Epidermal melanocyte (primary cell): Measurements from ENCODE around the gene PSMA6.
"Not testable (repeated sequence)": the region's sequence is repeated elsewhere in the genome, so short reads cannot be mapped to it uniquely, and the experiment has no call there.

Experiments
- DNase-seq: peaks from one replicate; pipeline ENCODE4 v3.0.0; 2011; ENCODE audit warnings: low spot score; ENCODE audit not compliant: insufficient read length

The PSMA6 gene

DNA sequence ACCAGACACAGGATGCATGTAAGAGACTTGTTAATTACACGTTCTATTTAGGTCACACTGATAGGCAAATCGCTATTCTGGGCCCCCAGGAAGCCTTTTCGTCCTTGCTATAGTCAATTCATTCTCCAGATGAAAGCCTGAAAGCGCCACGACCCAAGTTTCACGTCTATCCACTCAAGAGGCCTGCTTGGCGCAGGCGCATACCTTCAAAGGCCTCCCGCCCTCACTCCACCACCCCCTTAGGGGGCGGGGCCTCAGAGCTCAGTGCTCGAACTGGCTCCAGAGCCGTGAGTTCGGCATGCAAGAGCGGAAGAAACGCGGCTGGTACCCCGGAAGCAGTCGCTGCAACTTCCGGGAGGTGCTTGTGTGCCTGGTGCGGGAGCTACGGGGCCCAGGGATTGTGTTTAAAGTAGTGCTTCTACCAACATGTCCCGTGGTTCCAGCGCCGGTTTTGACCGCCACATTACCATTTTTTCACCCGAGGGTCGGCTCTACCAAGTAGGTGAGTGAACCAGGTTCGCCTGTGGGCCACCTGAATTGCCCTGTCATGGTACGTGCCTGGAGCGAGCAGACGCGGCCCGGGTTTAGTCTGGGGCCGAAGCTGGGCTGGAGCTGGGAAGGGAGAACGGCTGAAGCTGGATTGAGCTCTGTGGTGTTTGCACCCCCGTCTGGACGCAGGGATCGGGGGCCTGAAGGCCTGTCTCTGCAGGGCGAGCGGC is at the start of gene PSMA6:
PSMA6 (plus strand) TSS at position 332 of the 719 bp plus-strand sequence; CDS start at position 427, 95 bp downstream.
- DNase-seq = peak; percentile 87

DNA sequence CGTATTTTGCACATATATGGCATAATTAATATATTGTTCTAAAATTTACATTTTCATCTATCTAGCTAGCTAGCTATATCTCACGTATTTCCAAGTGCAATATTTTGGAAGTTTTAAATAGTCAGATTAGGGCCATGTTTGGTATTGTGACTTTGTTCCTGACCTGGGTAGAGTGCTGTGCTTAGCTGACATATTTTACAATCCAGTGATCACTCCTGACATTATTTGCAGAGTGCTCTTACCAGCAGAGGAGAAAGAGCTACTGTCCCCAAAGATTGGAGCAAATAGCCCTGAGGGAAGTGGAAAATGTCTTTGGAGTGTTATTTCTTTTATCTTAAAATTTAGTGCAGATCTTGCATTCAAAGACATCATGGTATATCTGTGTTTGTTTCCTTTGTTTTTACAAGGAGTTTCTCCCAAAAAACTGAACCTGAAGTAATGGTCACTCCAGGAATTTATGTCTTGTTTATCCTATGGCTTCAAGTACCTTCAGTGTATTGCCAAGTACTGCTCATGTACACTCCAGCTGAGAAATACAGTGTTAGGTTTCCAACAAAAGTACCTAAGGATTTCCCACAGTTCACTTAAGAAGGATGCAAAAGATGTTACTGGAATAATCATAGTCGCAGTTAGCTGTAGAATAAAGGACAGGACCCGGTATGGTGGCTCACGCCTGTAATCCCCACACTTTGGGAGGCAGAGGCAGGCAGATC is 49.4 kb upstream of the PSMA6 start:
- DNase-seq = no peak

DNA sequence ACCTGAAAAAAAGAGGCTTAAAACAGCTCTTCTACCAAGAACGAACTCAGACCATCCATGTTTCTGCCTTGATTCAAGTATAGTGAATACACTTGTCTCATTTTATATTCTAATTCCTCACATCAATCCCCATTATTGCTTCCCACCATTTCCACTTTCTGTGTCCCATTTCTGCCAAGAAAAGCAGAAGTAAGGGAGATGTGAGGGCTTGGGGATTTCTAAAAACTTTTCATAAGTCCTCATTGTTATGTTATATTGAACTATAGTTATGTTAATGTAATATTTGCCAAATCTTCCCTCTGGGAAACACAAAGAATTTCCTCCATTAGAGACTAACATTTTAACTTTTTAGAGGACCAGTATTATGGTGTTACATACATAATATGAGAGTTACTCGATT is 48.2 kb upstream of the PSMA6 start:
- no peak for DNase-seq

DNA sequence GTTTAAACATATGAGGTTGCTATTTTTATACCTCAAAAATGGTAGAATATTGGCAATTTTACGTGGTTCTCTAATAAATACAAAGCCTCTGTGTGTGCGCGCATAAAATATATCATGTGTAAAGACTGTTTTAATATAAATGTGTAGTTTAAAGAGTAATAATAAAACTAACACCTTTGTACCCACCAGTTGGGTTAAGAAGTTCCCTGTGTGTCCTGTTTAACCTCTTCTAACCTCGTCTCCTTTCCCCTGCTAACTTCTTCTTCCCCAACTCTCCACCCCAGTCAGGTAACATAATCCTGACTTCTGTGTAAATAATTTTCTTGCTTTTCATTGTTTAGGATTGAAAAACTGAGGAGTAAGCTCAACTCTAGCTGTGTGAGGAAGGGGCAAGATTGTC is 47.6 kb upstream of the PSMA6 start:
- no peak for DNase-seq

DNA sequence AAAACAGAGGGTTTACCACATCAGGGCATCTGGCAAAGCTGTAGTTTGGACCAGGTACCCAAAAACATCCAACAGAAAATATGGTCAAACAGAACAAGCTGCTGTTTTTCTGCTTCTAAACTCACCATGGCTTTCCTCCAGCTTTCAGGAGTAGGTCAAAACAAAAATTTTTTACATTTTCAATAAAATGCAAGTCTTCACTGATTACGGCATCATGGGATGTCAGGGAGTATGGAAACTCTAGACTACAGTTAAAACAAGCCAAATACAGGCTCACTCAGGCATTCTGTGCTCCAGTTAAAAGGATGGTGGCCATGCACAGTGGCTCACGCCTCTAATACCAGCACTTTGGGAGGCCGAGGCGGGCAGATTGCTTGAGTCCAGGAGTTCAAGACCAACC is 47.1 kb upstream of the PSMA6 start:
- no peak for DNase-seq

DNA sequence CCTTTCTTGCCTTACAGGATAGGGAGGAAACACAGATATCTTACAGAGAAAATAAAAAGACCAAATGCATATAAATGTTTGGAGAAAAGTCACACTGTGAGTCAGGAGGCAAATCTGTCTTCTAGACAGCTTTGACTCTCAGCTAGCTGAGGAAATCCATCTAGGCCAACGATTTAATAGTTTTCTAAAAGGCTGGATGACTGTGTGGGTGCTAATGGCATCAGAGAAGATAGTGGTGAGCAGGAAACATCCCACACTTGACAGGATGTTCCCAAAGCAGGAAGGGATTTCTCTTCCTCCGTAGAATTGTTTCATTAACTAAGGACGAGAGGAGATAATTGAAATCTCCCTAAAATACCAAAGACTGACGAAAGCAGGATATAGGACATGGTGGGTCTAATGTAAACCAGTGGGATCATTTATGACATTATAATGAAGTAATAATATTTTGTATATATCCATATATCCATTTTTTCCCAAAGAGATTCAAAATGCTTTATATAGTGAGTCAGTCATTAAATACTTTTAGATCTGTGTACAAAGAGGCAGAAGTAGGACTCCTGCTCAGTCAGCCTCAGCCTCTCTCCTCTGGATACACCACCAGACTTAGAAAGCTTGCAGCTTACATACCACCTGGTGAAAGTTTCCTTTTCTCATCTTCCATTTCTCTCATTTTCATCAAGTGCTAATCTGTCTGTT is 44.3 kb upstream of the PSMA6 start:
- DNase-seq = no peak

DNA sequence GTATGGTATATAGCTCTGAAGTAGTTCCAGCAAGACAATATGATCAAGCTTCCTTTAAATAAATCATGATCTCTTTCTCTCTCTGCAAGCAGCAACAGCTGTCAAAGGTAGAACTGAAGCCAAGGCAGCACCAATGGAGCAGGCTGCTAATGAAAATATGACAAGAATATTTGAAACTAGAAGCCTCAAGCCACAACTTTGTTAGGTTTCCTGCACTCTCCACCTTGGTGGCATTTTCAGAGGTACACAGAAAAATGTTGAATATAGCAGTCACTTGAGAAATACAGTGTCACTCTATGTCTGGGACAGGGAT is 43.8 kb upstream of the PSMA6 start:
- no peak for DNase-seq

DNA sequence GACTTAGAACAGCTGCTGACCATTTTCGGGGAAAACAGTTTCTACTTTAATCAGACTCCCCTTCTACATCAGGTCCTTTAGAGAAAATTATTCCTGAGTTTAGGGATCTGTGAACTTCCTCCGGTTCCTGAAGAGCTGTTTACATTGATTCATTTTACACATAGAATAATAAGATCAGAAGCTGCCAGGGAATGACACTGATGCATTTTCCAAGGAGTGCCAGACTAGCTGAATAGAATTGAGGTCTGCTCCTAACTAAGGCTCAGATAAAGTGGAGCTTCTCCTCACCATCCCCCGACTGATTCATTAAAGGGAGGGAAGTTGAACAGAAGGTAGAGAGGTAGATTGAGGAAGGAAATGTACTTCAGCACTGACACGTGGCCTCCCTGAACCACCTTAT is 41.9 kb upstream of the PSMA6 start:
- DNase-seq = no peak

DNA sequence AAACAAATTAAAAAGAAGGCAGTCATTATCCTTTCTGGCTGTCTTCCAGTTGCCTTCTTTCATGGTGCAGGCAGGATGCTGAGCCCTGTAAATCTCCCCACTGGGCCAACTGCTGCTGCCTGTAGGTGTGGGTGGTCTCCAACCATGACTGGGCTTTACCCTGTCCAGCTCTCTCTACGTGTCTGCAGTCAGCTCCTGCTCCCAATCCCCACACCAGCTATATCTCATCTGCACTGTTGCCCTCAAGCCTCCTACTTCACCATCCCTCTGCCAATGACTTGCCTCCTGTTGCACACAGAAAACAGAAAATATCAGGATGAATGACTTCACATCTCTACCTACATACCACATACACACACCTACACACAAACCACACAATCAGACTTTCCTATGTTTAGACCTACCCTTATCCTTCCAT is 39.7 kb upstream of the PSMA6 start:
- no peak for DNase-seq

DNA sequence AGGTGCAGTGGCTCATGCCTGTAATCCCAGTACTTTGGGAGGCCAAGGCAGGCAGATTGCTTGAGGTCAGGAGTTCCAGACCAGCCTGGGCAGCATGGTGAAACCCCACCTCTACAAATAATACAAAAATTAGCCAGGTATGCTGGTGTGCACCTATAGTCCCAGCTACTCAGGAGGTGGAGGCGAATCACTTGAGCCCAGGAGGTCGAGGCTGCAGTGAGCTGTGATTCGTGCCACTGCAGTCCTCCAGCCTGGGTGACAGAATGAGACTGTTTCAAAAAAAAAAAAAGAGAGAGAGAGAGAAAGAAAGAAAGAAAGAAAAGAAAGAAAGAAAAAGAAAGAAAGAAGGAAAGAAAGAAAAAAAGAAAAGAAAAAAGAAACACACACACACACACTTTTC is 39.1 kb upstream of the PSMA6 start:
- DNase-seq = not testable (repeated sequence)

DNA sequence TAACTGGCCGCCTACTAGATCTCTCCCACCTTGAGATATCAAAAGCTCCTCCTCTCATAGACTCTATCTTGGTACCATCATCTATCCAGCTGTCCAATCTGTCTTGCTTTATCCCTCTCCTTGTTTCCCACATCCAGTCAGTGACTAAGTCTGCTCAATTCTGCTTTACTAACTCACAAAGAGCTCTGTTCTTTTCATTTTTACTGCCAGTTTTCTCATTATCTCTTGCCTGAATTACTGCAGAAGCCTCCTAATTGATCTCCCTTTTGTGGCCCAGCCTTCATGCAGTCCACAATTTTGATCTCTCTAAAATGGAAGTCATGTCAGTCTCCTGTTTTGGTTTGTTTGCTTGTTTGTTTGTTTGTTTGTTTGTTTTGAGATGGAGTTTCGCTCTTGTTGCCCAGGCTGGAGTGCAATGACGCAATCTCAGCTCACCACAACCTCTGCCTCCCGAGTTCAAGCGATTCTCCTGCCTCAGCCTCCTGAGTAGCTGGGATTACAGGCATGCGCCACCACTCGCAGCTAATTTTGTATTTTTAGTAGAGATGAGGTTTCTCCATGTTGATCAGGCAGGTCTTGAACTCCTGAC is 38.1 kb upstream of the PSMA6 start:
- not testable (repeated sequence) for DNase-seq

DNA sequence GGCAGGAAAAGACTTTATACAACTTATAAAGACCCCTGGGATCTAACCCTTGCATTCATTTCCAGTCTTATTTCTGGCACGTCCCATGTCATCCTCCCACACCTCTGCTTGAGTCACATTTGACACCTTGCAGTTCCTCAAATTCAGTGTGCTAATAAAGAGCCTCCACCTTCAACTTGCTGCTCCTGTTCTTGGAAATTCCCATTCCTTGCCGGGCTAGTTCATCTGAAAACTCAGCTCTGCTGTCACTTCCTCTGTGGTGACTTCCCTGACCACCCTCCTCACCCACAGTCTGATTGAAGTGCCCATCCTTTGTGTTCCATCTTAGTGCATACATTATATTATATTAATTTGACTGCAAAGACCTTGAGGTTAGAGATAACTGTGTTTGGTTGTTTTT is 37.4 kb upstream of the PSMA6 start:
- no peak for DNase-seq

DNA sequence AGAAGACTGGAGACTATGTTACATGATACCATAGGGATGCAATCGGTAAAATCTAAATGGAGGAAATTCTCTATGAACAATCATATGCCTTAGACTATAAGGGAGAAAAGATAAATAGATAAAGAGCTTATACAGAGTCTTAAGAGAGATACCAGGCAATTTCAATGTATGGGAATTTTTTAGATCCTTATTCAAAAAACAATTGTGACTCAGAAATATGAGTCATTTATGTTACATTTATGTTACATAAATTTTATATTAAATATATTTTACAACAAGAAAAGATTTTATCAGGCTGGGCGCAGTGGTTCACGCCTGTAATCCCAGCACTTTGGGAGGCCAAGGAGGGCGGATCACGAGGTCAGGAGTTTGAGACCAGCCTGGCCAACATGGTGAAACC is 36.5 kb upstream of the PSMA6 start:
- DNase-seq = no peak

DNA sequence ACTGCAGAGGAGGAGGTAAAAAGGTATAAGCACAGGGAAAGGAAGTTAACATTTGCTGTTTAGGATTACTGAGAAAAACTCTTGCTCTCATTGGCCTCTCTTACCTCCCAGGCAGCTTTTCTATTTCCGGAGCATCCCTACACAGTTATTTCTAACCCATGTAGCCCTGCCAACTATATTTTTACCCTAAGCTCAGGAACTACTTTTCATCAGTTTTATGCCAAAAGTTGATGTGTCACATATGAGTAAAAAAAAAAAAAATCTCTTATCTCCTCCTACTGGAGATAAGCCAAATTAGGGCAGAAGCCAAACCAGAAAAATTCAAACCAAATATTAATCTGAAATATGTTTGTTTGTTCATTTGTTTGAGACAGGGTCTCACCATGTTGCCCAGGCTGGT is 34.4 kb upstream of the PSMA6 start:
- DNase-seq = no peak

DNA sequence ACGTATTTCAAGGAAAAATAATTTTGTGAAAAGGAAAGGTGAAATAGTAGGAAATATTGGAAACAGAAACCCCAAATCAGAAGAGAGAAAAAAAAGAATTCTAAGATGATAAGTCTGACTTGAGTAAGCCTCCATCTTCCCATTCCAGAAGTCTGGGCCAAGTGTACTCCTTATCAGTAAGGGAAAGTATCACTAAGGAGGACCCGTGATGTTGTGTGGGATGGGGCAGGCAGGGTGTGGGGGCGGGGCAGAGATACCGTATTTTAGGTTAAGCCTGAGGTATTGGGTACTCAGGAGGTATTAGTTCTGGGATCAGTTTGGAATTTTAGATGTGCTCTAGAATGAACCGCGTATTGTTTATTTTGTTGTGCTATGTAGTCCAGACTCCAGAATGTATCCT is 33.8 kb upstream of the PSMA6 start:
- DNase-seq = no peak

DNA sequence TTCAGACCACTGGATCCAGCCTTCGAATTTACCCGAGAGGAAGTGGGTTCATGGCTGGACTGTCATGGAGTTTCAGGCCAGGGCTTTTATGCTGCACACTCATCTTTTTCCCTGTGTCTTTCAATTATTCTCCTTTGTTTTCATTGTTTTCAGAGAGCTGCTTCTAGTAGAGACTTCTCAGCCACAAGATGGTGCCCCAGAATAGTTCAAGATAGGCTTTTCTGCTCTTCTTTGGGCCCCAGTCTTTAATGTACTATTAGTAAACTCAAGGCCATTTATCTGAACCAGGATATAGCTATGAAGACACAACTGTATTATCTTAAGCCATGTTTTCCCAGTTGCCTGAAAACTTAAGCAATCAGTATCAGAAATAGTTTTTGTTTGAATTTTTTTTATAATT is 30.4 kb upstream of the PSMA6 start:
- DNase-seq = no peak

DNA sequence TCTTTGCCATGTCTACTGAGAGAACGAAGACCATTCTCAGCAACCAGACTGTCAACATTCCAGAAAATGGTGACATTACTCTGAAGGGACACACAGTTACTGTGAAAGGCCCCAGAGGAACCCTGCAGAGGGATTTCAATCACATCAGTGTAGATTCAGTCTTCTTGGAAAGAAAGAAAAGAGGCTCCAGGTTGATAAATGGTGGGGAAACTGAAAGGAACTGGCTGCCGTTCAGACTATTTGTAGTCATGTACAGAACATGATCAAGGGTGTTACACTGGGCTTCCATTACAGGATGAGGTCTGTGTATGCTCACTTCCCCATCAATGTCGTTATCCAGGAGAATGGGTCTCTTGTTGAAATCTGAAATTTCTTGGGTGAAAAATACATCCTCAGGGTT is 29.7 kb upstream of the PSMA6 start:
- DNase-seq = no peak

DNA sequence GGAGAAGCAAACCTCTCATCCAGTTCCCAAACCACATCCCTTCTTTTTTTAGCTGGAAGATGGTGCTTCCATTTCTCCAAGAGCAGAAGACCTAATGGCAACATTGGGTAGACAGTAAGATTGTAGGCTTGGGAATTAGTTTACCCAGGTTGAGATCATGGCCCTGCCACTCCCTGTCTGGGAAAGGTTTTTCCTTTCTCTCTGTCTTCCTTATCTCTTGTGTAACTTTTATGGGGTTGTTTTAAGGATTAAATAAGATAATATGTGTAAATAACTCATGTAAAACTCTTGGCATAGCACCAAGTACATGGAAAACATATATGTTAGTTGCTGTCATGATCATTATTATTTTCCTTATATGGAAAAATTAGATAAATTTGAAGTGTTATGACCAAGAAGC is 23.2 kb upstream of the PSMA6 start:
- DNase-seq = no peak

DNA sequence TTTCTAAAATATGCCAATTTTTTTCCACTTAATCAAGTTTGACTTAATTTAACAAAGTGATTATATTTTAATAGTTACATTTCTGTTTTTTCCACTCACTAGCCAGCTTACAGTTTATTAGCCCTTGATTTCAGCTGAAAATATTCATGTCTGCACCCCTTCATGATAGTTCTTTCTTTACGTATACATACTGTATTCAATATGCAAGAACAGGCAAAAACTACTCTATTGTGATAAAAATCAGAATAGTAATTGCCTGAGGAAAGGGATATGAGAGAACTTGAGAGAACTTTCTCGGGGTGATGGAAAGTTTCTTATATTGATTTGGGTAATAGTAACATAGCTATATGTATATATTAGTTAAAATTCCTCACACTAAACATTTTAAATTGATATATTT is 17.4 kb upstream of the PSMA6 start:
- no peak for DNase-seq

DNA sequence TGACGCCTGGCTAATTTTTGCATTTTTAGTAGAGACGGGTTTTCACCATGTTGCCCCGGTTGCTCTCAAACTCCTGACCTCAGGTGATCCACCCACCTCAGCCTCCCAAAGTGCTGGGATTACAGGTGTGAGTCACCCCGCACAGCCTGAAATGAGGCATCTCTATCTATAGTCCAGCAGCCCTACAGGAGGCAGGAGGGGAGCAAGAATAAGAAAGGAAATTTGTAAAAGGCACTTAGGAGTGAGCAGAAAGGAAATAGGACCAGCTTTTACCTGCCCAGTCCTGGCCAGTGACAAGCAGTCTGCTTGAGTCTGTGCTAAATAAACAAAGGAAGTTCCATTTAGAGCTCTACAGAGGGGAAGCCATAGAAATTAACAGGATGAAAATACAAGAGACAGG is 15.0 kb upstream of the PSMA6 start:
- DNase-seq = no peak

DNA sequence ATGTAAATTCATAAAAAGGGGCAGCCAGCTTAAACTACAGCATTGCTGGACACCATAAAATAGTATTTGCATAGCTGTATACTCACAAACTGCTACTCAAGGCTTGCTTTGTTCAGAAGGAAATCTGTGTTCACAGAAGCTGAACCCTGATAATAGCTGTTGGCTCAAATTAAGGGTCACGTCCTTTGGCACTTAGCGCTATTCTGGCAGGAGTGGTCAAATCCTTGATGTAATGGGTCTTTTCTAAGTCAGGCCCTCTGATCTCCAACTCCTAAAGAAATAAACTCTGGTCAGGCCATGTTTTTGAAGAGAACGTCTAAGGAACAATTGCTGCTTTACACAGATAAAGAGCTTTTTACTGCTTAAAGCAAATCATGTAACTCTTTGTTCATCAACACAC is 12.8 kb upstream of the PSMA6 start:
- DNase-seq = no peak

DNA sequence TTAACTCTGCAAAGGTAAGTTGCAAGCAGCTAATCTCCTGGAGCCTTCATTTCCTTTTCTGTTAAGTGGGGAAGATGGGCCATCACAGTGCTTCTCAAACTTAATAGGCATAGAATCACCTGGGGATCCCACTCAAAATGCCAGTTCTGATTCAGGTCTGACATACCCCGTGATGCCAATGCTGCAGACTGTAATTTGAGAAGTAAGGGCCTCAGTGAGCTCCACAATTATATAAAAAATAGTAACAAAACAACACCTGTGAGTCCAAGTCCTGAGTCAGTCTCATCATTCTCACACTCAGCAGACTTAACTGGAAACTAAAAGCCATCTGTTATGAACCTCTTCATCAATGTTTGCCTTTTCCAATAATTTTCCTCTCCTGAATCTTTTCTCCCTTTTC is 10.8 kb upstream of the PSMA6 start:
- no peak for DNase-seq
